BJ (cell line): ENCODE results near the gene MARCHF6. TPM values are rescaled to one million over a fixed set of nuclear protein-coding genes. Genes with fewer than 3 reads are reported as not detected.

ENCODE experiments used
- CTCF ChIA-PET: fragments of 350-600 bp; formaldehyde crosslinking; extraction: SDS; loops from one replicate; lab custom pipeline; 2021; ENCODE audit warnings: antibody characterized with exemption, inconsistent platforms; lab: Yijun Ruan, JAX
- POLR2A ChIA-PET: fragments of 300-600 bp; sonication (Branson Sonifier 250); formaldehyde crosslinking; extraction: SDS; loops from one replicate; lab custom pipeline; 2021; ENCODE audit warnings: antibody characterized with exemption; lab: Charles Lee
- DNase-seq: peaks from one replicate; pipeline ENCODE4 v3.0.0-alpha.2; 2011; ENCODE audit warnings: low read depth
- H3K27me3 ChIP-seq: 2 replicates; pipeline ENCODE4 v1.6.0; 2011; ENCODE audit warnings: low read length; ENCODE audit not compliant: control insufficient read depth, insufficient read depth
- H3K36me3 ChIP-seq: 2 replicates; pipeline ENCODE4 v1.5.1; 2011; ENCODE audit warnings: low read length; ENCODE audit not compliant: control insufficient read depth, insufficient read depth
- H3K4me3 ChIP-seq: 2 replicates; pipeline ENCODE4 v1.5.1; 2011; ENCODE audit warnings: low read depth, mild to moderate bottlenecking, control low read depth, low read length
- CTCF ChIP-seq: IDR thresholded peaks from 2 replicates; pipeline ENCODE4 v1.5.1; 2011; ENCODE audit warnings: low read depth, mild to moderate bottlenecking, control low read depth, inconsistent platforms, low read length, moderate library complexity; ENCODE audit not compliant: insufficient read depth
- polyA plus RNA-seq: library from polyadenylated mRNA; depleted of rRNA; stranded (reverse); fragments of >200 nt; gene quantifications from 2 replicates; pipeline ENCODE4 v1.2.3, GENCODE V29; 2011

The MARCHF6 gene
- polyA plus RNA-seq, 1 experiment: 110 TPM

GRCh38 chr5:10348258-10348657 lies 5.2 kb upstream of the MARCHF6 start:
- Histone ChIP-seq H3K27me3 (no peaks in the 10 kb centered on the region), H3K36me3 (no peaks in the 10 kb centered on the region), H3K4me3 (no peak overlapping the region)
- POLR2A ChIA-PET: interaction anchor here (0.6 kb wide), 1 partner anchor 34 kb away, joined by 3 read pairs; no protein-coding TSS in a partner anchor
- no peak for TF ChIP-seq CTCF
- CTCF ChIA-PET: no interaction called here
- DNase-seq: no peak

- Histone ChIP-seq H3K27me3 (no peaks in the 10 kb centered on the region), H3K36me3 (no peaks in the 10 kb centered on the region), H3K4me3 (no peak overlapping the region)
- no peak for TF ChIP-seq CTCF
- CTCF ChIA-PET: interaction anchor here (0.5 to 1.3 kb wide), 3 partner anchors 35 to 420 kb away, joined by 3 to 6 read pairs (median 3); no protein-coding TSS in a partner anchor
- POLR2A ChIA-PET: interaction anchor here (0.6 kb wide), 1 partner anchor 569 kb away, joined by 3 read pairs; no protein-coding TSS in a partner anchor
- no peak for DNase-seq
Observed at GRCh38 chr5:10351199-10351905, 2.1 kb upstream of the MARCHF6 start.

- ChIA-PET CTCF (interaction anchor here (0.6 to 1.3 kb wide), 2 partner anchors 35 to 68 kb away, joined by 3 to 6 read pairs; no protein-coding TSS in a partner anchor), POLR2A (interaction anchor here (0.6 kb wide), 1 partner anchor 569 kb away, joined by 3 read pairs; no protein-coding TSS in a partner anchor)
Observed at GRCh38 chr5:10351919-10352318, 1.6 kb upstream of the MARCHF6 start.

GRCh38 chr5:10352430-10353240 lies 860 bp upstream of the MARCHF6 start:
- TF ChIP-seq CTCF: no peak
- H3K27me3 ChIP-seq: no peaks in the 10 kb centered on the region
- POLR2A ChIA-PET: interaction anchor here (0.5 kb wide), 1 partner anchor 41 kb away, joined by 3 read pairs; no protein-coding TSS in a partner anchor
- H3K36me3 ChIP-seq: no peaks in the 10 kb centered on the region
- peak overlapping the region; percentile 79 for H3K4me3 ChIP-seq
- no peak for DNase-seq
- CTCF ChIA-PET: interaction anchor here (0.9 to 1.7 kb wide), 5 partner anchors 23 to 87 kb away, joined by 3 to 8 read pairs (median 3); no protein-coding TSS in a partner anchor

More at GRCh38 chr5:10351919-10352318, 1.6 kb upstream of the MARCHF6 start:
- TF ChIP-seq CTCF: no peak
- DNase-seq: no peak
- H3K27me3 ChIP-seq: no peaks in the 10 kb centered on the region
- H3K36me3 ChIP-seq: no peaks in the 10 kb centered on the region
- H3K4me3 ChIP-seq: no peak overlapping the region
